ENCODE measurements around the gene SLIT1. TPM values are rescaled to one million over a fixed set of nuclear protein-coding genes. Genes with fewer than 3 reads are reported as not detected.

Gene SLIT1
- total RNA-seq, 2 donors from 2014 or later: 0.14 to 0.35 TPM

- TF ChIP-seq CTCF (IDR thresholded peaks at IDR 0.05): no peak
- no peaks in the 10 kb centered on the region for H3K36me3 ChIP-seq
- no peaks in the 10 kb centered on the region for H3K4me1 ChIP-seq (ENCODE audit: control insufficient read depth in 1 of 2, low read depth in 2 of 2)
- DNase-seq (ENCODE audit: low spot score) (no peak), ATAC-seq (ENCODE audit: insufficient number of reproducible peaks, low FRiP score, low read depth) (no peak)
- no peaks in the 10 kb centered on the region for H3K9me3 ChIP-seq
- H3K27ac ChIP-seq: no peak overlapping the region
- no peak overlapping the region for H3K4me3 ChIP-seq
- no peaks in the 10 kb centered on the region for H3K27me3 ChIP-seq (replicated peaks; ENCODE audit: insufficient read depth)
Observed at GRCh38 chr10:97109547-97109946, 76.2 kb downstream of the SLIT1 start.

- Histone ChIP-seq H3K4me3 (no peak overlapping the region), H3K27me3 (replicated peaks; ENCODE audit: insufficient read depth) (no peaks in the 10 kb centered on the region), H3K4me1 (ENCODE audit: control insufficient read depth in 1 of 2, low read depth in 2 of 2) (no peaks in the 10 kb centered on the region), H3K36me3 (no peaks in the 10 kb centered on the region), H3K9me3 (no peaks in the 10 kb centered on the region), H3K27ac (no peak overlapping the region)
- ATAC-seq (ENCODE audit: insufficient number of reproducible peaks, low FRiP score, low read depth) (no peak), DNase-seq (ENCODE audit: low spot score) (no peak)
- TF ChIP-seq CTCF (IDR thresholded peaks at IDR 0.05): no peak
Observed at GRCh38 chr10:97107551-97107950, 78.2 kb downstream of the SLIT1 start.

GRCh38 chr10:97106207-97106606 is 79.6 kb downstream of the SLIT1 start:
- DNase-seq (ENCODE audit: low spot score) (no peak), ATAC-seq (ENCODE audit: insufficient number of reproducible peaks, low FRiP score, low read depth) (no peak)
- TF ChIP-seq CTCF (IDR thresholded peaks at IDR 0.05): no peak
- Histone ChIP-seq H3K4me1 (ENCODE audit: control insufficient read depth in 1 of 2, low read depth in 2 of 2) (no peaks in the 10 kb centered on the region), H3K27ac (no peak overlapping the region), H3K9me3 (no peaks in the 10 kb centered on the region), H3K4me3 (no peak overlapping the region), H3K36me3 (no peaks in the 10 kb centered on the region), H3K27me3 (replicated peaks; ENCODE audit: insufficient read depth) (no peaks in the 10 kb centered on the region)

GRCh38 chr10:97105303-97105702 is 80.5 kb downstream of the SLIT1 start:
- H3K36me3 ChIP-seq: no peaks in the 10 kb centered on the region
- H3K9me3 ChIP-seq: no peaks in the 10 kb centered on the region
- H3K27ac ChIP-seq: no peak overlapping the region
- no peak for TF ChIP-seq CTCF (IDR thresholded peaks at IDR 0.05)
- no peaks in the 10 kb centered on the region for H3K27me3 ChIP-seq (replicated peaks; ENCODE audit: insufficient read depth)
- H3K4me1 ChIP-seq (ENCODE audit: control insufficient read depth in 1 of 2, low read depth in 2 of 2): no peaks in the 10 kb centered on the region
- DNase-seq (ENCODE audit: low spot score) (no peak), ATAC-seq (ENCODE audit: insufficient number of reproducible peaks, low FRiP score, low read depth) (no peak)
- no peak overlapping the region for H3K4me3 ChIP-seq

GRCh38 chr10:97103316-97104080 is 82.3 kb downstream of the SLIT1 start:
- DNase-seq (ENCODE audit: low spot score) (no peak), ATAC-seq (ENCODE audit: insufficient number of reproducible peaks, low FRiP score, low read depth) (no peak)
- Histone ChIP-seq H3K36me3 (no peaks in the 10 kb centered on the region), H3K27ac (no peak overlapping the region), H3K4me3 (no peak overlapping the region), H3K4me1 (ENCODE audit: control insufficient read depth in 1 of 2, low read depth in 2 of 2) (no peaks in the 10 kb centered on the region), H3K9me3 (no peaks in the 10 kb centered on the region), H3K27me3 (replicated peaks; ENCODE audit: insufficient read depth) (no peaks in the 10 kb centered on the region)
- no peak for TF ChIP-seq CTCF (IDR thresholded peaks at IDR 0.05)
